Right lobe of liver (tissue), 6 donors: ENCODE results near the gene RBBP8. TPM values are rescaled to one million over a fixed set of nuclear protein-coding genes. Genes with fewer than 3 reads are reported as not detected.

Experiments
- ATAC-seq, 4 donors: fragments of 200-7000 bp; cut with Tn5 transposase; one replicate each; pipeline ENCODE4 v1.9.1; 2020; ENCODE audit warnings: mild to moderate bottlenecking in 4 of 4, moderate library complexity in 4 of 4
- DNase-seq, 3 donors: peaks; one replicate each; pipeline ENCODE4 v3.0.0-alpha.2; 2020
- H3K27ac ChIP-seq, 3 donors: fragments of 200-600 bp; one replicate each; pipeline ENCODE4 v1.8.0; 2022
- H3K27me3 ChIP-seq, 2 donors: fragments of 200-600 bp; one replicate each; pipeline ENCODE4 v1.8.0; 2022
- H3K36me3 ChIP-seq, 4 donors: fragments of 200-600 bp; sonication (generic) in 1 of 4; one replicate each; pipeline versions ENCODE4 v1.5.1 to v1.8.0; 2017 to 2022; ENCODE audit warnings: control low read depth in 1 of 4
- H3K4me1 ChIP-seq, 4 donors: fragments of 200-600 bp; sonication (generic) in 1 of 4; one replicate each; pipeline versions ENCODE4 v1.5.1 to v1.8.0; 2017 to 2022; ENCODE audit warnings: control low read depth in 1 of 4
- H3K4me3 ChIP-seq, 3 donors: fragments of 200-600 bp; one replicate each; pipeline ENCODE4 v1.8.0; 2022
- H3K9me3 ChIP-seq, 4 donors: fragments of 200-600 bp; sonication (generic) in 1 of 4; one replicate each; pipeline versions ENCODE4 v1.5.1 to v1.8.0; 2017 to 2022; ENCODE audit warnings: control low read depth in 1 of 4
- CTCF ChIP-seq, 4 donors: fragments of 200-600 bp in 3 of 4; fragments of 450-650 bp in 1 of 4; IDR thresholded peaks; one replicate each; pipeline versions ENCODE4 v1.5.1 to v1.8.0; 2016 to 2022; ENCODE audit warnings: antibody characterized with exemption in 4 of 4, mild to moderate bottlenecking in 2 of 4
- POLR2A ChIP-seq: fragments of 450-650 bp; IDR thresholded peaks from one replicate; pipeline ENCODE4 v1.6.1; 2017; ENCODE audit warnings: antibody characterized with exemption, mild to moderate bottlenecking
- WGBS: methylation state at CpG from one replicate; pipeline ENCODE4 v1.1.6; 2018; ENCODE audit warnings: low coverage, low lambda C conversion rate; ENCODE audit not compliant: insufficient coverage; ENCODE audit errors: missing lambda C conversion rate; 5-methylcytosine and 5-hydroxymethylcytosine counted together
- intact Hi-C, 2 donors: fragments of 100-400 bp; cut with DNase I; formaldehyde crosslinking; loops; one replicate each; pipeline versions ENCODE4 v1.11.2 to v1.14.1; 2022
- total RNA-seq, 6 experiments: library from RNA; depleted of rRNA in 2 of 6; stranded (reverse); fragments of >200 nt in 2 of 6; fragmentation: NEBNext Ultra II Directional in 3 of 6; extraction: Animal tissue kit (Norgen Biotek cat#: 25700) in 3 of 6; gene quantifications; one replicate each; pipeline versions ENCODE4 v1.1.0 to v1.2.4, GENCODE V29; 2016 to 2023
- donor health status: DM: no; HTN: yes; CAD: no.
- donor health status: DM: no; HTN: no; CAD: no.
- donor health status: DM: no; HTN: no; CAD: no.
- donor health status: DM: no; HTN: yes; CAD: no.
- donor health status: DM: no; HTN: yes; CAD: no.

Gene RBBP8
- total RNA-seq, 6 experiments from 2014 or later = 8.3 to 24.9 (median 12.4) TPM

- ATAC-seq = peak in 1 of 4 donors; percentile 41
- peaks cover 0 to 13% (median 0%) of the 10 kb centered on the region in 4 donors for H3K36me3 ChIP-seq
- TF ChIP-seq CTCF (IDR thresholded peaks at IDR 0.05) (no peak), POLR2A (no peak)
- no peak for DNase-seq
- H3K4me3 ChIP-seq = no peak overlapping the region
- H3K27ac ChIP-seq = no peak overlapping the region
- peaks cover 0 to 13% (median 1%) of the 10 kb centered on the region in 4 donors for H3K4me1 ChIP-seq
- intact Hi-C loops = no loop called here
- H3K9me3 ChIP-seq = no peaks in the 10 kb centered on the region
- H3K27me3 ChIP-seq = no peaks in the 10 kb centered on the region
- WGBS = 89% methylated on average over 2 of the region's 2 CpGs
Observed at GRCh38 chr18:23021623-23022022, 88.5 kb downstream of the RBBP8 start.

- Histone ChIP-seq H3K27me3 (no peaks in the 10 kb centered on the region), H3K4me1 (no peaks in the 10 kb centered on the region), H3K36me3 (no peaks in the 10 kb centered on the region), H3K4me3 (no peak overlapping the region), H3K27ac (no peak overlapping the region), H3K9me3 (no peaks in the 10 kb centered on the region)
- no peak for DNase-seq
- intact Hi-C loops = no loop called here
- TF ChIP-seq CTCF (IDR thresholded peaks at IDR 0.05) (no peak), POLR2A (no peak)
- WGBS = 84% methylated on average over 4 of the region's 4 CpGs
- no peak for ATAC-seq
Observed at GRCh38 chr18:23032030-23032582, 99.0 kb downstream of the RBBP8 start.

GRCh38 chr18:23033056-23033455 is 99.9 kb downstream of the RBBP8 start:
- DNase-seq (no peak), ATAC-seq (no peak)
- no peaks in the 10 kb centered on the region for H3K9me3 ChIP-seq
- intact Hi-C loops = no loop called here
- H3K4me1 ChIP-seq = no peaks in the 10 kb centered on the region
- H3K36me3 ChIP-seq = no peaks in the 10 kb centered on the region
- no peak overlapping the region for H3K27ac ChIP-seq
- 93% methylated on average over 5 of the region's 5 CpGs for WGBS
- TF ChIP-seq CTCF (IDR thresholded peaks at IDR 0.05) (no peak), POLR2A (no peak)
- H3K27me3 ChIP-seq = no peaks in the 10 kb centered on the region
- H3K4me3 ChIP-seq = no peak overlapping the region

- no peak overlapping the region for H3K27ac ChIP-seq
- H3K4me3 ChIP-seq = no peak overlapping the region
- no peaks in the 10 kb centered on the region for H3K27me3 ChIP-seq
- 58% methylated on average over 3 of the region's 3 CpGs for WGBS
- no peak for TF ChIP-seq POLR2A
- no peak for TF ChIP-seq CTCF (IDR thresholded peaks at IDR 0.05)
- intact Hi-C loops = no loop called here
- no peaks in the 10 kb centered on the region for H3K4me1 ChIP-seq
- ATAC-seq (no peak), DNase-seq (no peak)
- H3K9me3 ChIP-seq = no peaks in the 10 kb centered on the region
- H3K36me3 ChIP-seq = no peaks in the 10 kb centered on the region
Observed at GRCh38 chr18:23036660-23037201, 103.6 kb downstream of the RBBP8 start.
